SH-SY5Y (cell line): Measurements from ENCODE around the gene RASGEF1C.

Source experiments
- GATA2 ChIP-seq: IDR thresholded peaks from 2 replicates; pipeline ENCODE4 v1.6.1; 2011; ENCODE audit warnings: mild to moderate bottlenecking, low read depth, low read length
- GATA3 ChIP-seq: IDR thresholded peaks from 2 replicates; pipeline ENCODE4 v1.6.1; 2011; ENCODE audit warnings: low read depth, mild to moderate bottlenecking, low read length, moderate library complexity

DNA sequence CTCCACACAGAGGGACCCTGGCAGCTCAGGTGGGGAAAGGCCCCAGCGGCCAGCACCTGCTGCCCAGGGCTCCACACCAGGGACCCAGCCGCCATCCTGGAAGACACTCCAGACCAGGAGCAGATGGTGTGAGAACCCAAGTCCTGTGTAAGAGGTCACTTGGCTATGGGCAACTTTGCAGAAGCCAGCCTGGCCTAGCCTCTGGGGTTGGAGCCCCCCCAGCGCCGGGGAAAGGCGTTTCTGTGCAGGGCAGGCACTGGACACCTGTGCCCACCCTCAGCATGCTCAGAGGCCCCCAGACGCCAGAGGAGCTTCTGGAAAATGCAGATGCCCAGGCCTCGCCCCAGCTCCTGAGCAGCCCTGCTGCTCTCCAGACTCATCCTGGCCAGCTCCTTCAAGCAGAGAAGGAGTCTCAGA lies 34.0 kb downstream of the RASGEF1C start:
- no peak for TF ChIP-seq GATA2
- no peak for TF ChIP-seq GATA3
